HL-60 (cell line): ENCODE results near the gene TMEM45A.

ENCODE experiments used
- POLR2AphosphoS5 ChIP-seq: IDR thresholded peaks from 2 replicates; pipeline ENCODE4 v1.6.1; 2012; ENCODE audit warnings: low read depth
- SPI1 ChIP-seq: IDR thresholded peaks from 2 replicates; pipeline ENCODE4 v1.6.1; 2012; ENCODE audit warnings: low read depth, mild to moderate bottlenecking, borderline replicate concordance

- TF ChIP-seq SPI1 (no peak), POLR2AphosphoS5 (no peak)
These were observed 29.4 kb upstream of the TMEM45A start for GRCh38 chr3:100463002-100463401.
